ENCODE data around the gene TMEM40. TPM values are rescaled to one million over a fixed set of nuclear protein-coding genes. Genes with fewer than 3 reads are reported as not detected.
"Not testable (repeated sequence)": the region's sequence is repeated elsewhere in the genome, so short reads cannot be mapped to it uniquely, and the experiment has no call there.

TMEM40 gene
- total RNA-seq, 2 donors from 2014 or later: not detected

GRCh38 chr3:12796171-12797123 lies 37.4 kb upstream of the TMEM40 start, which contains the start of gene CAND2:
Gene CAND2, plus strand, starts transcription at chr3:12796680. Its CDS starts 41 bp downstream, at chr3:12796721.
- peak; percentile 35 for DNase-seq
- H3K27me3 ChIP-seq: no peaks in the 10 kb centered on the region
- H3K4me1 ChIP-seq: no peaks in the 10 kb centered on the region
- no peaks in the 10 kb centered on the region for H3K36me3 ChIP-seq
- no peak for TF ChIP-seq CTCF (IDR thresholded peaks at IDR 0.05)
- no peak within 1 kb of the TSS for H3K27ac ChIP-seq
- peak within 1 kb of the TSS; percentile 26 to 28 for H3K9ac ChIP-seq (ENCODE audit: low read depth in 2 of 2, low read length in 2 of 2)
- H3K4me3 ChIP-seq: peak within 1 kb of the TSS; percentile 37
- intact Hi-C loops (cut with DNase I): no loop called here
- no peaks in the 10 kb centered on the region for H3K9me3 ChIP-seq

- no peak for DNase-seq
- Histone ChIP-seq H3K27ac (no peak overlapping the region), H3K4me1 (no peaks in the 10 kb centered on the region), H3K27me3 (no peaks in the 10 kb centered on the region), H3K4me3 (no peak overlapping the region), H3K36me3 (no peaks in the 10 kb centered on the region), H3K9me3 (no peaks in the 10 kb centered on the region), H3K9ac (ENCODE audit: low read depth in 2 of 2, low read length in 2 of 2) (no peak overlapping the region)
- TF ChIP-seq CTCF (IDR thresholded peaks at IDR 0.05): no peak
- intact Hi-C loops (cut with DNase I): no loop called here
These were observed 34.6 kb upstream of the TMEM40 start for GRCh38 chr3:12793701-12794100.

- Histone ChIP-seq H3K4me3 (no peak overlapping the region), H3K27me3 (no peaks in the 10 kb centered on the region), H3K4me1 (no peaks in the 10 kb centered on the region), H3K27ac (no peak overlapping the region), H3K9me3 (no peaks in the 10 kb centered on the region), H3K36me3 (no peaks in the 10 kb centered on the region), H3K9ac (ENCODE audit: low read depth in 2 of 2, low read length in 2 of 2) (no peak overlapping the region)
- intact Hi-C loops (cut with DNase I): no loop called here
- TF ChIP-seq CTCF (IDR thresholded peaks at IDR 0.05): no peak
- DNase-seq: no peak
These were observed 32.4 kb upstream of the TMEM40 start for GRCh38 chr3:12791430-12791829.

- H3K36me3 ChIP-seq; H3K4me1 ChIP-seq; H3K9ac ChIP-seq (ENCODE audit: low read depth in 2 of 2, low read length in 2 of 2); H3K27me3 ChIP-seq; DNase-seq; H3K4me3 ChIP-seq; H3K27ac ChIP-seq; H3K9me3 ChIP-seq; intact Hi-C loops (cut with DNase I): not testable (repeated sequence)
These were observed 29.1 kb upstream of the TMEM40 start for GRCh38 chr3:12787967-12788690.

- H3K36me3 ChIP-seq; H3K9ac ChIP-seq (ENCODE audit: low read depth in 2 of 2, low read length in 2 of 2); H3K27ac ChIP-seq; H3K4me1 ChIP-seq; intact Hi-C loops (cut with DNase I); H3K27me3 ChIP-seq; H3K4me3 ChIP-seq; H3K9me3 ChIP-seq: not testable (repeated sequence)
- peak; percentile 49 for DNase-seq
These were observed 28.3 kb upstream of the TMEM40 start for GRCh38 chr3:12787346-12787745.

- Histone ChIP-seq H3K27me3 (no peaks in the 10 kb centered on the region), H3K4me1 (no peaks in the 10 kb centered on the region), H3K36me3 (no peaks in the 10 kb centered on the region), H3K9ac (ENCODE audit: low read depth in 2 of 2, low read length in 2 of 2) (no peak overlapping the region), H3K4me3 (no peak overlapping the region), H3K9me3 (no peaks in the 10 kb centered on the region), H3K27ac (no peak overlapping the region)
- no peak for TF ChIP-seq CTCF (IDR thresholded peaks at IDR 0.05)
- DNase-seq: no peak
- intact Hi-C loops (cut with DNase I): no loop called here
These were observed 26.0 kb upstream of the TMEM40 start for GRCh38 chr3:12785096-12785495.
